Suprapubic skin (tissue), 3 donors: ENCODE data around the gene CADPS2.

ENCODE experiments used
- POLR2AphosphoS5 ChIP-seq, 3 donors: sonication (generic); formaldehyde crosslinking; IDR thresholded peaks; one replicate each; pipeline ENCODE4 v1.6.1; 2017; ENCODE audit warnings: antibody characterized with exemption in 3 of 3
- TF ChIP-seq, protein P1 (sequence below), 2 donors: fragments of 200-600 bp in 1 of 2; fragments of 450-650 bp in 1 of 2; sonication (generic) in 1 of 2; IDR thresholded peaks; one replicate each; pipeline ENCODE4 v1.5.1; 2016 to 2019; ENCODE audit warnings: antibody characterized with exemption in 2 of 2, mild to moderate bottlenecking in 1 of 2, moderate library complexity in 1 of 2

DNA sequence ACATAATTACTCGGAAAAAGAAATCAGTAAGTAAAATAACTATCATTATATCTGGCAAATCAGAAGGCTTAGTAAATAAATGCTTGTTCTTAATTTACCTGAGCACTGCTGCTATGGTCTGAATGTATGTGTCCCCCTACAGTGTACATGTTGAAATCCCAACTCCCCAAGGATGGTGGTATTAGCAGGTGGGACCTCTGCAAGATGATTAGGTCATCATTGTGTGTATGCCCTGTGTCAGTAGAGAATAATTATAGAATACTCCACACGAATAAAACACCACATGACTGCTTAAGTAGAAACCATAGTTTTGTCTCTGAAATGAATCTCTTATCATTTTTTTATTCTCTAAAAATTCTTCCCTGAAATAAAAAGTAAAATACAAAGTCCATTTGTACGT is 289.0 kb downstream of the CADPS2 start:
- TF ChIP-seq, protein P1, sequence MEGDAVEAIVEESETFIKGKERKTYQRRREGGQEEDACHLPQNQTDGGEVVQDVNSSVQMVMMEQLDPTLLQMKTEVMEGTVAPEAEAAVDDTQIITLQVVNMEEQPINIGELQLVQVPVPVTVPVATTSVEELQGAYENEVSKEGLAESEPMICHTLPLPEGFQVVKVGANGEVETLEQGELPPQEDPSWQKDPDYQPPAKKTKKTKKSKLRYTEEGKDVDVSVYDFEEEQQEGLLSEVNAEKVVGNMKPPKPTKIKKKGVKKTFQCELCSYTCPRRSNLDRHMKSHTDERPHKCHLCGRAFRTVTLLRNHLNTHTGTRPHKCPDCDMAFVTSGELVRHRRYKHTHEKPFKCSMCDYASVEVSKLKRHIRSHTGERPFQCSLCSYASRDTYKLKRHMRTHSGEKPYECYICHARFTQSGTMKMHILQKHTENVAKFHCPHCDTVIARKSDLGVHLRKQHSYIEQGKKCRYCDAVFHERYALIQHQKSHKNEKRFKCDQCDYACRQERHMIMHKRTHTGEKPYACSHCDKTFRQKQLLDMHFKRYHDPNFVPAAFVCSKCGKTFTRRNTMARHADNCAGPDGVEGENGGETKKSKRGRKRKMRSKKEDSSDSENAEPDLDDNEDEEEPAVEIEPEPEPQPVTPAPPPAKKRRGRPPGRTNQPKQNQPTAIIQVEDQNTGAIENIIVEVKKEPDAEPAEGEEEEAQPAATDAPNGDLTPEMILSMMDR (IDR thresholded peaks at IDR 0.05): no peak
- TF ChIP-seq POLR2AphosphoS5 (IDR thresholded peaks at IDR 0.05): no peak
